Activated CD8-positive, alpha-beta T cell treated with anti-CD3 and anti-CD28 coated beads for 36 hours (primary cell): ENCODE measurements around the gene OR2S2. TPM values are rescaled to one million over a fixed set of nuclear protein-coding genes. Genes with fewer than 3 reads are reported as not detected.

Source experiments
- ATAC-seq: fragments of 200-7000 bp; cut with Tn5 transposase; one replicate; pipeline ENCODE4 v1.10.0; 2021; ENCODE audit warnings: mild to moderate bottlenecking, moderate library complexity
- CTCF ChIA-PET: fragments of 350-600 bp; sonication (Branson Sonifier 250); formaldehyde crosslinking; loops from one replicate; lab custom pipeline; 2021; ENCODE audit warnings: antibody characterized with exemption; lab: Charles Lee
- POLR2A ChIA-PET: fragments of 350-600 bp; sonication (Branson Sonifier 250); formaldehyde crosslinking; loops from one replicate; lab custom pipeline; 2021; ENCODE audit warnings: antibody characterized with exemption; lab: Charles Lee
- DNase-seq: peaks from one replicate; pipeline ENCODE4 v3.0.0-alpha.2; 2020
- H3K27ac Mint-ChIP-seq: one replicate; pipeline ENCODE4 v1.8.0; 2021; ENCODE audit warnings: mild to moderate bottlenecking, mixed read lengths
- H3K27me3 Mint-ChIP-seq: one replicate; pipeline ENCODE4 v1.8.0; 2021; ENCODE audit warnings: mixed read lengths
- H3K36me3 Mint-ChIP-seq: one replicate; pipeline ENCODE4 v1.8.0; 2021; ENCODE audit warnings: low read depth, mixed read lengths
- H3K4me1 Mint-ChIP-seq: one replicate; pipeline ENCODE4 v1.8.0; 2021; ENCODE audit warnings: low read depth, mixed read lengths
- H3K4me3 Mint-ChIP-seq: one replicate; pipeline ENCODE4 v1.8.0; 2021; ENCODE audit warnings: mild to moderate bottlenecking, moderate library complexity, mixed read lengths
- H3K9me3 Mint-ChIP-seq: one replicate; pipeline ENCODE4 v1.8.0; 2021; ENCODE audit warnings: mixed read lengths
- CTCF ChIP-seq: fragments of 200-600 bp; IDR thresholded peaks from one replicate; pipeline ENCODE4 v1.8.0; 2022; ENCODE audit warnings: antibody characterized with exemption, mild to moderate bottlenecking
- intact Hi-C: fragments of 100-400 bp; cut with micrococcal nuclease; formaldehyde crosslinking; loops from one replicate; pipeline ENCODE4 v1.10.0; 2022
- total RNA-seq, 2 experiments: library from RNA; stranded (reverse); gene quantifications; one replicate each; pipeline ENCODE4 v1.2.3, GENCODE V29; 2021

The OR2S2 gene
- total RNA-seq, 2 experiments from 2014 or later, result not detected

- DNase-seq, result no peak
- Mint-ChIP-seq H3K27ac (no peak overlapping the region), H3K4me3 (no peak overlapping the region), H3K36me3 (no peaks in the 10 kb centered on the region), H3K27me3 (peaks cover 16% of the 10 kb centered on the region), H3K4me1 (no peaks in the 10 kb centered on the region), H3K9me3 (no peaks in the 10 kb centered on the region)
- ChIA-PET POLR2A (interaction anchor here (1.0 kb wide), 1 partner anchor 126 kb away, joined by 3 read pairs; no protein-coding TSS in a partner anchor), CTCF (interaction anchor here (1.0 kb wide), 1 partner anchor 18 kb away, joined by 4 read pairs; no protein-coding TSS in a partner anchor)
- intact Hi-C loops, result no loop called here
- no peak for TF ChIP-seq CTCF
- no peak for ATAC-seq
Measured at GRCh38 chr9:35990155-35990554, 32.2 kb upstream of the OR2S2 start.

- no peaks in the 10 kb centered on the region for H3K4me1 Mint-ChIP-seq
- intact Hi-C loops, result no loop called here
- DNase-seq, result no peak
- ChIA-PET POLR2A (no interaction called here), CTCF (interaction anchor here (1.8 kb wide), 1 partner anchor 29 kb away, joined by 7 read pairs; no protein-coding TSS in a partner anchor)
- ATAC-seq, result no peak
- no peak overlapping the region for H3K27ac Mint-ChIP-seq
- peaks cover 14% of the 10 kb centered on the region for H3K27me3 Mint-ChIP-seq
- no peak for TF ChIP-seq CTCF
- H3K36me3 Mint-ChIP-seq, result no peaks in the 10 kb centered on the region
- no peak overlapping the region for H3K4me3 Mint-ChIP-seq
- no peaks in the 10 kb centered on the region for H3K9me3 Mint-ChIP-seq
Measured at GRCh38 chr9:35984021-35984420, 26.1 kb upstream of the OR2S2 start.

- H3K27me3 Mint-ChIP-seq, result peaks cover 16% of the 10 kb centered on the region
- POLR2A ChIA-PET, result no interaction called here
- no peaks in the 10 kb centered on the region for H3K36me3 Mint-ChIP-seq
- H3K27ac Mint-ChIP-seq, result no peak overlapping the region
- no peak overlapping the region for H3K4me3 Mint-ChIP-seq
- DNase-seq, result no peak
- no peaks in the 10 kb centered on the region for H3K4me1 Mint-ChIP-seq
- CTCF ChIA-PET, result interaction anchor here (1.1 to 4.8 kb wide), 5 partner anchors 9 to 42 kb away, joined by 3 to 19 read pairs (median 3); no protein-coding TSS in a partner anchor
- intact Hi-C loops, result no loop called here
- no peak for ATAC-seq
- no peak for TF ChIP-seq CTCF
- H3K9me3 Mint-ChIP-seq, result no peaks in the 10 kb centered on the region
Measured at GRCh38 chr9:35981699-35982098, 23.7 kb upstream of the OR2S2 start.

- TF ChIP-seq CTCF, result no peak
- Mint-ChIP-seq H3K4me1 (no peaks in the 10 kb centered on the region), H3K27me3 (peaks cover 21% of the 10 kb centered on the region), H3K9me3 (peaks cover 7% of the 10 kb centered on the region), H3K36me3 (no peaks in the 10 kb centered on the region), H3K27ac (no peak overlapping the region), H3K4me3 (no peak overlapping the region)
- no peak for DNase-seq
- no peak for ATAC-seq
- intact Hi-C loops, result no loop called here
- POLR2A ChIA-PET, result no interaction called here
- CTCF ChIA-PET, result interaction anchor here (1.1 to 4.8 kb wide), 3 partner anchors 26 to 35 kb away, joined by 3 to 19 read pairs (median 5); no protein-coding TSS in a partner anchor
Measured at GRCh38 chr9:35980289-35981011, 22.5 kb upstream of the OR2S2 start.

GRCh38 chr9:35978792-35979191, 20.8 kb upstream of the OR2S2 start:
- no peak for TF ChIP-seq CTCF
- H3K4me3 Mint-ChIP-seq, result no peak overlapping the region
- H3K27ac Mint-ChIP-seq, result no peak overlapping the region
- ChIA-PET CTCF (interaction anchor here (4.8 kb wide), 1 partner anchor 29 kb away, joined by 19 read pairs; no protein-coding TSS in a partner anchor), POLR2A (no interaction called here)
- H3K4me1 Mint-ChIP-seq, result no peaks in the 10 kb centered on the region
- intact Hi-C loops, result no loop called here
- peaks cover 30% of the 10 kb centered on the region for H3K27me3 Mint-ChIP-seq
- peaks cover 5% of the 10 kb centered on the region for H3K36me3 Mint-ChIP-seq
- DNase-seq, result no peak
- ATAC-seq, result no peak
- peaks cover 17% of the 10 kb centered on the region for H3K9me3 Mint-ChIP-seq
